ENCODE data around the gene ARID1B.

Gene ARID1B

DNA sequence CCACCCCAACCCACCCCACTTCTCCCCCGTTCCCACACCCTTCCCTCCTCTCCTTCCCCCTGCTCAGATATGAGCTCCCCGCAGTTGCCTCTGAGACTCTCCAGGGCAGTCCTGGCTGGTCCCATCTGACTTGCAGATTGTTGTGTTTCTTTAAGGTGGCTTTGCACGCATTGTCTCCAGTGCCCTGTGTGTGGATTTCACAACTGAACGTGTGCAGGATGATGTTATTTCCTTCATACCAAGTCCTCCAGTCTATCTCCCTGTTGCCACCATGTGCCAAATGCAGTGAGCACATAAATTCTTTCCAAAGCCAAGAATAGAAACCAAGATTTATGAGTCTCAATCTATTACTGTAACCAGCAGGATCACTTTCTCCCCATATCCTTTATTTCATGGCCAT, 467.0 kb downstream of the ARID1B start:
- no peak for TF ChIP-seq ZFX (IDR thresholded peaks at IDR 0.05)
- TF ChIP-seq, protein P1, sequence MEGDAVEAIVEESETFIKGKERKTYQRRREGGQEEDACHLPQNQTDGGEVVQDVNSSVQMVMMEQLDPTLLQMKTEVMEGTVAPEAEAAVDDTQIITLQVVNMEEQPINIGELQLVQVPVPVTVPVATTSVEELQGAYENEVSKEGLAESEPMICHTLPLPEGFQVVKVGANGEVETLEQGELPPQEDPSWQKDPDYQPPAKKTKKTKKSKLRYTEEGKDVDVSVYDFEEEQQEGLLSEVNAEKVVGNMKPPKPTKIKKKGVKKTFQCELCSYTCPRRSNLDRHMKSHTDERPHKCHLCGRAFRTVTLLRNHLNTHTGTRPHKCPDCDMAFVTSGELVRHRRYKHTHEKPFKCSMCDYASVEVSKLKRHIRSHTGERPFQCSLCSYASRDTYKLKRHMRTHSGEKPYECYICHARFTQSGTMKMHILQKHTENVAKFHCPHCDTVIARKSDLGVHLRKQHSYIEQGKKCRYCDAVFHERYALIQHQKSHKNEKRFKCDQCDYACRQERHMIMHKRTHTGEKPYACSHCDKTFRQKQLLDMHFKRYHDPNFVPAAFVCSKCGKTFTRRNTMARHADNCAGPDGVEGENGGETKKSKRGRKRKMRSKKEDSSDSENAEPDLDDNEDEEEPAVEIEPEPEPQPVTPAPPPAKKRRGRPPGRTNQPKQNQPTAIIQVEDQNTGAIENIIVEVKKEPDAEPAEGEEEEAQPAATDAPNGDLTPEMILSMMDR (conservative IDR thresholded peaks at IDR 0.05) = no peak
- no peak overlapping the region for H3K27ac ChIP-seq

DNA sequence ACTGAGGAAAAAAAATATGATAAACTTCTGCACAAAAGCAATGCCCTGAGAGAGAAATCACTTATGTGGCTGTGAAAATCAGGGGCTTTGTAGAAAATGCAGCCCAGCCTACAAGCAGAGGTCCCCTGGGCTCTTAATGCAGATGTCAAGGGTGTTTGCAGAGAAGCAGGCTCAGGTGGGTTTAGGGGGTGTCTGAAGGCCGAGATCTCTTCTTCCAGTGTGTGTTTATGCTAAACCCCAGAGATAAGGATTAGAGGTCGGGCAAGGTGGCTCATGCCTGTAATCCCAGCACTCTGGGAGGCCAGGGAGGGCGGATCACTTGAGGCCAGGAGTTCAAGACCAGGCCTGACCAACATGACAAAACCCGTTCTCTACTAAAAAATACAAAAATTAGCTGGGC, 467.6 kb downstream of the ARID1B start:
- no peak overlapping the region for H3K27ac ChIP-seq
- TF ChIP-seq ZFX (IDR thresholded peaks at IDR 0.05) = no peak
- TF ChIP-seq, protein P1 (conservative IDR thresholded peaks at IDR 0.05) = no peak

GRCh38 chr6:157245436-157245835, 468.3 kb downstream of the ARID1B start:
- no peak overlapping the region for H3K27ac ChIP-seq
- no peak for TF ChIP-seq ZFX (IDR thresholded peaks at IDR 0.05)
- TF ChIP-seq, protein P1 (conservative IDR thresholded peaks at IDR 0.05) = no peak

GRCh38 chr6:157246048-157246630, 469.0 kb downstream of the ARID1B start:
- TF ChIP-seq, protein P1 (conservative IDR thresholded peaks at IDR 0.05) = no peak
- no peak for TF ChIP-seq ZFX (IDR thresholded peaks at IDR 0.05)
- no peak overlapping the region for H3K27ac ChIP-seq

- TF ChIP-seq, protein P1 (conservative IDR thresholded peaks at IDR 0.05) = no peak
- TF ChIP-seq ZFX (IDR thresholded peaks at IDR 0.05) = no peak
- H3K27ac ChIP-seq = no peak overlapping the region
These were observed 469.8 kb downstream of the ARID1B start for GRCh38 chr6:157246771-157247484.

GRCh38 chr6:157248264-157248663, 471.1 kb downstream of the ARID1B start:
- H3K27ac ChIP-seq = no peak overlapping the region
- TF ChIP-seq, protein P1 (conservative IDR thresholded peaks at IDR 0.05) = no peak
- TF ChIP-seq ZFX (IDR thresholded peaks at IDR 0.05) = no peak

GRCh38 chr6:157249826-157250225, 472.6 kb downstream of the ARID1B start:
- TF ChIP-seq, protein P1 (conservative IDR thresholded peaks at IDR 0.05) = no peak
- no peak for TF ChIP-seq ZFX (IDR thresholded peaks at IDR 0.05)
- no peak overlapping the region for H3K27ac ChIP-seq
